Right lobe of liver (tissue), 4 donors: Measurements from ENCODE around the gene KIF6.

ENCODE experiments used
- CTCF ChIP-seq, 4 donors: fragments of 200-600 bp in 3 of 4; fragments of 450-650 bp in 1 of 4; IDR thresholded peaks; one replicate each; pipeline versions ENCODE4 v1.5.1 to v1.8.0; 2016 to 2022; ENCODE audit warnings: antibody characterized with exemption in 4 of 4, mild to moderate bottlenecking in 2 of 4
- POLR2A ChIP-seq: fragments of 450-650 bp; IDR thresholded peaks from one replicate; pipeline ENCODE4 v1.6.1; 2017; ENCODE audit warnings: antibody characterized with exemption, mild to moderate bottlenecking
- donor health status: DM: no; HTN: no; CAD: no.
- donor health status: DM: no; HTN: no; CAD: no.
- donor health status: DM: no; HTN: yes; CAD: no.

DNA sequence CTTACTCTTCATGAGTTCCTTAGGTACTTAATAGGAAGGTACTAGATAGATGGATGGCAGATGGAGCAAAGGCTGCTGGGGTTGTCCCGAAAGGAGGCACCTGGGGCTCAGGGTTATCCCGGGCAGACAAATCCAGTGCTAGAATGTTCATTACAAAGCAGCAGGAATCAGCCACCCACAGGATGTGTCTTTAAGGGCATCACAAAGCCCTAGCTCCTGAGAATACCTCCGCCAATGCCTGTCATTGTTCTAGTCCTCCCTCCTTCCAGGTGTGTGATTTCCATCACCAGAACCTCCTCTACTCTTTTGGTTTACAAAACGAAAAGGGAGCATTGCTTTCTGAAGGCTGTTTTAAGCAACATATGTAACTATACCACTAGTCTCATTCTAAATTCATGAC lies 138.1 kb downstream of the KIF6 start:
- TF ChIP-seq CTCF (IDR thresholded peaks at IDR 0.05) (no peak), POLR2A (no peak)
